T-helper 1 cell treated with Interleukin-12 subunit alpha and Interleukin-12 subunit beta and Interleukin-4 antibody, amounts not matched to agents 30 ng/mL and 1 ng/mL, for 36 hours (primary cell): ENCODE data around the gene GALT. TPM values are rescaled to one million over a fixed set of nuclear protein-coding genes. Genes with fewer than 3 reads are reported as not detected.

Experiments used
- intact Hi-C: fragments of 100-400 bp; cut with micrococcal nuclease; formaldehyde crosslinking; loops from one replicate; pipeline ENCODE4 v1.15.1; 2024
- total RNA-seq: library from RNA; stranded (reverse); gene quantifications from 2 replicates; pipeline ENCODE4 v1.2.3, GENCODE V29; 2022

Gene GALT
- total RNA-seq, 1 donor from 2014 or later, result 110 TPM

- intact Hi-C loops, result loop anchor here (5.0 to 10.0 kb wide), 5 partner anchors 405 to 1198 kb away; partner anchors contain the start of genes CREB3, FANCG, NOL6 and TLN1
Measured at GRCh38 chr9:34669809-34670562, 23.5 kb downstream of the GALT start.

- intact Hi-C loops, result no loop called here
Measured at GRCh38 chr9:34671307-34671706, 24.8 kb downstream of the GALT start.

- intact Hi-C loops, result no loop called here
Measured at GRCh38 chr9:34674440-34674839, 28.0 kb downstream of the GALT start.

GRCh38 chr9:34675048-34675714 lies 28.7 kb downstream of the GALT start:
- intact Hi-C loops, result loop anchor here (1.0 kb wide), 1 partner anchor 27 kb away; no protein-coding TSS in a partner anchor

GRCh38 chr9:34675869-34676268 lies 29.4 kb downstream of the GALT start:
- intact Hi-C loops, result loop anchor here (1.0 kb wide), 1 partner anchor 26 kb away; no protein-coding TSS in a partner anchor

- intact Hi-C loops, result no loop called here
Measured at GRCh38 chr9:34684145-34684544, 37.7 kb downstream of the GALT start.

GRCh38 chr9:34684816-34685215 lies 38.3 kb downstream of the GALT start:
- intact Hi-C loops, result no loop called here

GRCh38 chr9:34685591-34685990 lies 39.1 kb downstream of the GALT start:
- intact Hi-C loops, result no loop called here

- intact Hi-C loops, result no loop called here
Measured at GRCh38 chr9:34686231-34686630, 39.8 kb downstream of the GALT start.

- intact Hi-C loops, result no loop called here
Measured at GRCh38 chr9:34686732-34687131, 40.3 kb downstream of the GALT start.

GRCh38 chr9:34687276-34688030 lies 41.0 kb downstream of the GALT start:
- intact Hi-C loops, result no loop called here

- intact Hi-C loops, result no loop called here
Measured at GRCh38 chr9:34688329-34689115, 42.0 kb downstream of the GALT start.

- intact Hi-C loops, result no loop called here
Measured at GRCh38 chr9:34689116-34689470, 42.6 kb downstream of the GALT start.

- intact Hi-C loops, result no loop called here
Measured at GRCh38 chr9:34689512-34689911, 43.0 kb downstream of the GALT start.

- intact Hi-C loops, result no loop called here
Measured at GRCh38 chr9:34690983-34691935, 44.8 kb downstream of the GALT start, which contains the start of gene CCL19. TSS of gene CCL19 (minus strand) at chr9:34691276. CDS start at chr9:34691139, 137 bp downstream.

- intact Hi-C loops, result no loop called here
Measured at GRCh38 chr9:34691936-34692315, 45.5 kb downstream of the GALT start.

GRCh38 chr9:34693560-34693959 lies 47.1 kb downstream of the GALT start:
- intact Hi-C loops, result no loop called here

- intact Hi-C loops, result no loop called here
Measured at GRCh38 chr9:34694811-34695210, 48.3 kb downstream of the GALT start.
